GM19025 (cell line): ENCODE results near the gene DNAH6.

Experiments used
- ATAC-seq: cut with Tn5 transposase; IDR thresholded peaks from one replicate; pipeline ENCODE4 v1.9.1; 2021; ENCODE audit warnings: mild to moderate bottlenecking, low read depth, moderate library complexity; ENCODE audit not compliant: unreplicated experiment

Gene DNAH6

GRCh38 chr2:84686783-84687476 lies 170.6 kb downstream of the DNAH6 start:
- no peak for ATAC-seq

DNA sequence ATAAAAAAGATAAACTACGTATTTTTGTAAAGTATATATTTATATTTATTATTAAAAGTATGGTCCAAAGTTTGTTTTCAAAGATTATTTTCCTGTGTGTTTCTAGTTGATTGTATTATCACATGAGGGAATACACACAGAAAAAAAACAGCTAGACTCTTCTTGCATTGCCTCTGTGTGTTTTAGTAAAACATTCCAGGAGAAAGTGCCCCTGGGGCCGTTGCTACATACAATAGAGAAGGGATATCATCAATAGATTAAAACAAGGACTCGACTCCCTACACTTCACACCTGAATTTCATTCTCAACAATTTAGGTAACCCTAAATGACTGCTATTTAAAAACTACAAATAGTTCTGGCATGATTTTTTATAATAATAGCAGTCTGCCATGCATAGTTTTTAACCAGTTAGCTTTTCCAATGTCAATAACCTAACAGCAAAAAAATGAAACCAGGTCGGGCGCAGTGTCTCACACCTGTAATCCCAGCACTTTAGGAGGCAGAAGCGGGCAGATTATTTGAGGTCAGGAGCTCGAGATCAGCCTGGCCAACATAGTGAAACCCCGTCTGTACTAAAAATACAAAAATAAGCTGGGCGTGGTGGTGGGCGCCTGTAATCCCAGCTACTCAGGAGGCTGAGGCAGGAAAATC lies 171.3 kb downstream of the DNAH6 start:
- no peak for ATAC-seq

DNA sequence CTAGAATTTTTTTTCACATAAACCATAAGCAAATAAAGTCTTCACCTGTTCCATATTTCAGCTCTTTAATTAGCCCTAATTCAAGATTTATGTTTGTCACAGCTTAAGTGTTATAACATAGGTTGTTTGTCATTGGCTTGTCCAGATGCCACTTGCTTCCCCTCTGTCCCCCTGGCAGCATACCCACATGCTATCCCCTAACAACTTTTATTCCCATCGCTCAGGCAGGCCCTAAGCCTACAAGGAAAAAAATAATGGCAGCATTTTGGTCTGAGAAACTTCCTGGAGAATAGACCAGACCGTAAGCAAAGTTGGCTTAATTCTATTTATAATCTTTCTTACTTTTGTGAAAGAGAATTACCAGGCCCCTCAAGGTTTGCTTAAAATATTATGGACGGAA lies 173.9 kb downstream of the DNAH6 start:
- no peak for ATAC-seq

DNA sequence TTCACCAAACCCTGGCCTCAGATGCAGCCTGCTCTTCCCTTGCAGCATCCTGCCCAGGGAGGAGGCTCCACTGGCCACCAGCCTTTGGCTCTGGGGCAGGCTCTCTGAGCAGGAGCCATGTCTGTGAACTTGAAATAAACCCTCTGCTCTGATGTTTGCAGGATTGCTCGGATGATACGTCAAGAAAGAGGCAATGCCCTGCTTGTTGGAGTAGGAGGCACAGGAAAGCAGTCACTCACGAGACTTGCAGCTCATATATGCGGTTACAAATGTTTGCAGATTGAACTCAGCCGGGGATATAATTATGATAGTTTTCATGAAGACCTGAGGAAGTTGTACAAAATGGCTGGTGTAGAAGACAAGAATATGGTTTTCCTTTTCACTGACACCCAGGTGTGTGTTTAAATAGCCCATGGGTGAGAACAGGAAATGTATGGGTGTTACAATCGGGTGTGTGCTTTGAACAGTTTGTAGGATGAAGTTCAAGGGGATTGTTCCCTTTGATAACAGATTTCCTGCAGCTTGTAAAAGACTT lies 177.9 kb downstream of the DNAH6 start:
- no peak for ATAC-seq

DNA sequence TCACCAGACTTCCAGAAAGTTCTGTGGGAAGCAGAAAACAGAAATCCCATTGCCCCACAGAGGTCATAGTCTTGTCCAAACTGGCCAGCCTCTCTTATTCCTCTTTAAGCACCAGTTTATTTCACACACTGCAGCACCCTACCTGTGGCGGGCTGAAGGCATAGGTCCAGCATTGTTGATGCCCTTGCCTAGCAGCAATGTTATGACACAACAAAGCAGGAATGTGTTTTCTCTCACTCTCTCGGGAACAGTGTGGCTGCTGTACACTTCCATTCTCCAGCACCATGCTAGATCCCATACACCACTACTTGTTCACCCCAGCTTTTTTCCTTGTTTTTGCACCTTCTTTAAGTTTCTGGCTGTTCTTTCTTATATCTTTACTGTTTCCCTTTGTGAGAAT lies 181.6 kb downstream of the DNAH6 start:
- ATAC-seq, result no peak

DNA sequence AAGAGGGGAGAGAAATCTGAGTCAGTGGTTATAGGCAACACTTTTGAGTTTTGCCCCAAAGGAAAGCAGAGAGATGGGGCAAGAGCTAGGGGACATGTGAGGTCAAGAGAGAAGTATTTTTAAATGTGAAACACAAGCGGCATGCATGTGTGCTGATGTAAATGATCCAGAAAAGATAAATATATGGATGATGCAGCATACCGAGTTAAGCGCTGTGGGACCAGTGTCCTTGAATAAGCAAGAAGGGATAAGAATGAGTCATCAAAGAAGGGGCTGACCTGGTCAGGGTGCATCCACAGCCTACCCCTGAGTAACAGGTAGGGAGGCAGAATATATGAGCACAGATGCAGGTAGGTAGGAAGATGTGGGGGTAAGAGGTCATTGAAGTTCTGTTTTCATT lies 183.7 kb downstream of the DNAH6 start:
- no peak for ATAC-seq

- no peak for ATAC-seq
Measured at GRCh38 chr2:84701880-84702279, 185.6 kb downstream of the DNAH6 start.

- ATAC-seq, result no peak
Measured at GRCh38 chr2:84702941-84703340, 186.6 kb downstream of the DNAH6 start.

DNA sequence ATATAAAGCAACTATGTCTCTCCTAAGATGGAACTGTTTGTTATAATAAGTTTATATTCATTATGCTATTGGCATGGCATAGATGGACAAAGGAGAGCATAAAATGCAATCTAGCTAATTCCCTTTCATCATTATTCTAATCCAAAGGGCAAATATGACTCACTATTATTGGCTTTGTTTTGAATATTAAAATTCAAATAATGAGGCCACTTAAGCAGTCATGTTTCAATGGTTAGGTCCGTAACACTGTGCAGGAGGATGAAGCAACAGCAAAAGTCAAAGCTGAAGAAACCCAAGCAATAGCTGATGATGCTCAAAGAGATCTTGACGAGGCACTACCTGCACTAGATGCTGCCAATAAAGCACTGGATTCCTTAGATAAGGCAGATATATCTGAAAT lies 187.5 kb downstream of the DNAH6 start:
- no peak for ATAC-seq

- ATAC-seq, result no peak
Measured at GRCh38 chr2:84704505-84705244, 188.4 kb downstream of the DNAH6 start.

DNA sequence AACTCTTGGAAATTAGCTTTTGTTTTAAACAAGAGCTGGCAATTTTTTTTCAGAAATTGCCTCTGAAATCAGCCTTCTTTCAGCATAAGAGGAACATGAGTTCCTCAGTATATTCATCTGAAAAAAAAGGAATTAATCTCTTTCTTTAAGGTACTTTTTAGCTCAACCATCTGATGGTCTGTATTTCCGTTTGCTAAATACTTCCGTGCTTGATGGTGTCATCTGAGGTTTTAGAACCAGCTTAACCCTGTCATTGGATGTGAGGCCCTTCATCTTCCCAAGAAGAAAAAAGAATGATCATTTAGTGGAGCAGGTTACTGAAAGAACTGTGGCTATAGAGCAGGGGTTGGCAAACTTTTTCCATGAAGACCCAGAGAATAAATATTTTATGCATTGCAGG lies 189.6 kb downstream of the DNAH6 start:
- no peak for ATAC-seq

DNA sequence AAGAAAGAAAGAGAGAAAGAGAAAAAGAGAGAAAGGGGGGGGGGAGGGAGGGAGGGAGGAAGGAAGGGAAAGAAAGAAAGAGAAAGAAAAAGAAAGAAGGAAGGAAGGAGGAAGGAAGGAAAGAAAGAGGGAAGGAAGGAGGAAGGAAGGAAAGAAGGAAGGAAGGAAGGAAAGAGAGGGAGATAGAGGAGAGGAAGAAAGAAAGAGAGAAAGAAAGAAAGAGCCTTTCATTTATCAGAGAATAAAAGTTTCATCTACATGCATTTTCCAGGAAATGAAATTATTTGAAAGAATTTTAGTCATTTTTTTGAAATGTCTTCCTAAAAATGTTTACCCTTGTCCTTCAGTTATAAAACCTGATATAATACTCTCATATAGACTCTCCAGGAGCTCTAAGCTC lies 192.1 kb downstream of the DNAH6 start:
- ATAC-seq, result no peak

DNA sequence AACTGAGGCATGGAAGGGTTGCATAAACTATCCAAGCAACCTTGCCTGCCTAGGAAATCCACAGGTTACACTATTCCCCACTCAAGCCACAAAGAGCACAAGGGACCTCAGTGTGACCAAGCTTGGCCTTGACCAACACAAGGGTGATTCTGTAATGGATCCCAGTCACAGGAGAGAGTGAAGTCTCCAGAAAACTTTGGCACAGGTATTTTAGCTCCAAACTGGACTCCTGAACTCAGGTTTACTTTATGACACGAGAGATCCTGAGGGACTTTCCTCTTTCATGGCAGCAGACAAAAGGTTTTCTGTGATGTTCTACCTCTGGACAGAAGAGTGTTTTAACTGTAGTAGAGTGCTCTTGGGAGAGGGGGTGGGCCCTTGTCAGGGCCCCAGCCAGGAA lies 195.4 kb downstream of the DNAH6 start:
- ATAC-seq, result no peak

DNA sequence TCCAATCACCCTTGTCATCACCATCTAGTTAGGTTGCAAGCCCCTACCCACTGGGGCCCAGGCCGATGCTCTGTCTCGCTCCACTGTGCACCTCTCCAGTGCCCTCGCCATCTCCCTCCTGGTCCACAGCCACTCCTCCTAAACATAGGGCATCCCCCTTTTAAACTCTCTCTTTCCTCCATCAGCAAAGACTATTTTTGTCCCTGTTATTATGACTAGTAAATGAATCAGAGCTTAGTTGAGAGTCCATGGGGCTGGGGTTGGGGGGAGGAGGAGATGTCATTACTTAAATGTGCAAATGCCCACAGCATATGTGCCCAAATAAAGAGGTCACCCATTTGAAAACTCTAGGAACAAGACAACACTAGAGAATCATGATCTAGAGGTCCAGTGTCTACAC lies 197.1 kb downstream of the DNAH6 start:
- no peak for ATAC-seq

DNA sequence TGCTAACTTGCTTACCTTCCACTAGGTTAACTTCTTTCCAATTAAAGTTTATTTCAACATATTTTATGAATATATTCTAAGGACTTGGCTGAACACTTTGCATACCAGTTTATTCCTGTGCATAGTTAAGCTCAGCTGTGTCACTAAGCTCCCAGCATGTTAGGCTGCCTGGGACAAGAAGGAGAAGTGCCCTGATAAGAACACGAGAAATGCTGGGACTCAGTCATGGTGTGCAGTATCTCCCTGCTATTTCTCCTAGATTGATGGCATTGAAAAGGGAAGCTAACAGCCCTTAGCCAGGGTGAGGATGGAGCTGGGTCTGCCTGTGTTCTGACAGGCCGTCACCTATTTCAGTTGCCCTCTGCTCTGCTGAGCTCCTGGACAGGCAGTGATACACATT lies 200.3 kb downstream of the DNAH6 start:
- no peak for ATAC-seq

GRCh38 chr2:84717302-84717701 lies 201.0 kb downstream of the DNAH6 start:
- no peak for ATAC-seq

DNA sequence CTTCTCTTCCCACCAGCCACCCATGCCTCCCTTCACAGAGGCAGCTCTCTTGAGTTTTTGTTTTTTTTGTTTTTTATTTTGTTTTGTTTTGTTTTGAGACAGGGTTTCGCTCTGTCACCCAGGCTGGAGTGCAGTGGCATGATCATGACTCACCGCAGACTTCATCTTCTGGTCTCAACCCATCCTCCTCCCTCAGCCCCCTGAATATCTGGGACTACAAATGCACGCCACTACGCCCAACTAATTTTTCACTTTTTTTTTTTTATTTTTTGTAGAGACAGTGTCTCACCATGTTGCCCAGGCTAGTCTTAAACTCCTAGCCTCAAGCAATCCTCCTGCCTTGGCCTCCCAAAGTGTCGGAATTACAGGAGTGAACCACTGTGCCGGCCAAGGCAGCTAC lies 203.1 kb downstream of the DNAH6 start:
- ATAC-seq, result no peak

DNA sequence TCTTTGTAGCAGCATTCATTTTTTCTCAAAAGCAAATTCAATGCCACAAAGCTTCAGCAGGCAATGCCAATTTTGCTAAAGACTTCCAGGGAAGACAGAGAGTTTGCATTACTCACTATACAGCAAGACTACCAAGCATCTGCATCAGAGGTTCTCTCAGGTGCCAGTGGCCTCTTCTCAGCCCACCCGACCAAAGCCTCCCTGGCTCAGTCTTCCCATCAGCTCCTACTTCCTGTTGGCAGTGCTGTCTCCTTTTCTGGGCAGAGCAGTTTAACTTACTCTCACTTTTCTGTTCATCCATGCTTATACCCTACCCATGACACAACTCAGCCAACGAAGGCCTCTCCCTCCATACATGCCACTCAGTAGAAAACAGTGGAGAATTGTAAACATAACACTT lies 207.5 kb downstream of the DNAH6 start:
- ATAC-seq, result no peak

DNA sequence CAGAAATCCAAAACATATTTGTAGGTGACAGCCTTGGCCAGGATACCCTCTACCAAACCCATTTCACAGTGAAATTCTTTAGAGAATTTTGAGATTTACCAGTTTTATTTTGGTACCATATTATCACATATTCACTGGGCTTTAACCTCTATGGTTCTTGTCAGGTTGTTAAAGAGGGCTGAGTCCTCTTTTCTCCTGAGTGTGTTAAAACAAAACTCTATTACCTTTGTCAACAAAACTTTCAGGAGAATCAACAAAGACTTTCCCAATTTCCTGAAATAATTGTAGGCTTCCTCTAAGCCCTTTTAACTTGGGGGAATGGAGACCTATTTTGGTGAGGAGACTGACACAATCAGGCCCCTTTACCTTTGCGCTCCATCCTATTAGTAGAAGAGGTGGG lies 209.4 kb downstream of the DNAH6 start:
- ATAC-seq, result no peak

- ATAC-seq, result no peak
Measured at GRCh38 chr2:84727315-84727714, 211.0 kb downstream of the DNAH6 start.

DNA sequence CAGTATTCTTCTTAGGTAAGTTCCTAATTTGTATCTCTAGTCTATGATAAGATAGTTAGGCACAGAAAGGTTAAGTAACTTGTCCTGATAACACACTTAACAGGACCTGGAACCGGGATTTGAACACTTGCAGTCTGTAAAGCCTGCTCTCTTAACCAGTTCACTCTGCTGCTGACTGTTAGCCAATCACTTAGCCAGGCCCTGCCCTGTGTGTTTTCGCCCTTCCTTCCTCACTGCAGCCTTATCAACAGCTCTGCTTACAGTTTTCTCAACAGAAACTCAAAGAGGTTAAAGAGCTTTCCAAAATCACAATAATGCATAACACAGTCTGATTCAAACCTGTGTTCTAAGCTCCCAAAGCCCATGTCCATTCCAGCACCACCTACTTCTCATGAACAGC lies 212.9 kb downstream of the DNAH6 start:
- ATAC-seq, result no peak

DNA sequence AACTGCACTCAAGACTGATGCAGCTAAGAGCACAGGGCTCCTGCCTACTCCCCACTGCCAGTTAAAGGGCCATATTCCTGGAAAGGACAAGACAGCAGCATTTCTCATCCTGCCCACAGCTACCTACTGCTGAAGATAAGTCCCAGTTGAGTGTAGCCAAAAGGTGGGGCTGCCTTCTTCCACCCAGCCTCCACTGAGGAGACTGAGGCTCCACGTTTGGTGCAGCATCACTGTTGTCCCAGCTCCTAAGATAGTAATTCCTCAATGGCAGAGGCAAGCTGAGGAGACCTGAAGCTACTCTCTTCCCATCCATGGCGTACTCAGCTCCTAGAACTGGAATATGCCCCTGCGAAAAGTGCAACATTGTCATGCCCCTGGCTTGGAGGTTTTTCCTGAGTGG lies 214.9 kb downstream of the DNAH6 start:
- no peak for ATAC-seq
